ENCODE measurements around the gene SOX9. TPM values are rescaled to one million over a fixed set of nuclear protein-coding genes. Genes with fewer than 3 reads are reported as not detected.

Gene SOX9
- total and polyA plus RNA-seq, 2 experiments from 2014 or later, result 1.1 to 4.3 TPM

- no peak overlapping the region for H3K27ac ChIP-seq
- H3K36me3 ChIP-seq, result no peaks in the 10 kb centered on the region
- no peak for DNase-seq (ENCODE audit: low read depth in 1 of 2, low spot score in 1 of 2)
- no peaks in the 10 kb centered on the region for H3K27me3 ChIP-seq
- H3K4me3 ChIP-seq, result no peak overlapping the region
- H3K9me3 ChIP-seq (ENCODE audit: low read depth), result no peaks in the 10 kb centered on the region
- H3K4me1 ChIP-seq (ENCODE audit: low read depth), result no peaks in the 10 kb centered on the region
- TF ChIP-seq CTCF (IDR thresholded peaks at IDR 0.05; ENCODE audit: low read depth, low read length), result no peak
These were observed 52.8 kb downstream of the SOX9 start for GRCh38 chr17:72173499-72174116.

- H3K27ac ChIP-seq, result no peak overlapping the region
- H3K27me3 ChIP-seq, result no peaks in the 10 kb centered on the region
- H3K4me1 ChIP-seq (ENCODE audit: low read depth), result no peaks in the 10 kb centered on the region
- no peaks in the 10 kb centered on the region for H3K9me3 ChIP-seq (ENCODE audit: low read depth)
- no peak for DNase-seq (ENCODE audit: low read depth in 1 of 2, low spot score in 1 of 2)
- no peak for TF ChIP-seq CTCF (IDR thresholded peaks at IDR 0.05; ENCODE audit: low read depth, low read length)
- no peaks in the 10 kb centered on the region for H3K36me3 ChIP-seq
- H3K4me3 ChIP-seq, result no peak overlapping the region
These were observed 54.4 kb downstream of the SOX9 start for GRCh38 chr17:72175263-72175662.

Data from cardiac muscle cell (in vitro differentiated cells and primary cell).